HepG2 (cell line): Measurements from ENCODE around the gene FAM124A. TPM values are rescaled to one million over a fixed set of nuclear protein-coding genes. Genes with fewer than 3 reads are reported as not detected.

Experiments
- IKZF4 ChIP-seq: sonication (generic); formaldehyde crosslinking; IDR thresholded peaks from 2 replicates; pipeline ENCODE4 v1.5.1; 2020; ENCODE audit warnings: borderline replicate concordance, mild to moderate bottlenecking, low read depth, missing genetic modification reagents; ENCODE audit errors: not compliant biosample characterization
- MNT ChIP-seq: fragments of 450-650 bp; IDR thresholded peaks from 2 replicates; pipeline ENCODE4 v1.6.1; 2016
- MXD1 ChIP-seq: sonication (generic); formaldehyde crosslinking; IDR thresholded peaks from 2 replicates; pipeline ENCODE4 v1.4.0; 2020; ENCODE audit warnings: mild to moderate bottlenecking, missing genetic modification reagents
- SAFB2 ChIP-seq: sonication (generic); formaldehyde crosslinking; IDR thresholded peaks from 2 replicates; pipeline ENCODE4 v1.5.1; 2020; ENCODE audit warnings: missing genetic modification reagents, low read depth, mild to moderate bottlenecking, borderline replicate concordance
- TFDP1 ChIP-seq: IDR thresholded peaks from 2 replicates; pipeline ENCODE4 v1.6.1; 2016; ENCODE audit warnings: missing compliant biosample characterization, missing genetic modification reagents, borderline replicate concordance
- ZNF616 ChIP-seq: sonication (generic); formaldehyde crosslinking; IDR thresholded peaks from 2 replicates; pipeline ENCODE4 v1.5.0; 2020; ENCODE audit warnings: low read depth, mild to moderate bottlenecking, missing genetic modification reagents
- ZNF703 ChIP-seq: sonication (generic); formaldehyde crosslinking; IDR thresholded peaks from 2 replicates; pipeline ENCODE4 v1.5.1; 2020; ENCODE audit warnings: missing genetic modification reagents, mild to moderate bottlenecking, moderate library complexity, borderline replicate concordance
- ZNF75D ChIP-seq: sonication (generic); formaldehyde crosslinking; IDR thresholded peaks from 2 replicates; pipeline ENCODE4 v1.8.1; 2023; ENCODE audit warnings: missing genetic modification reagents, mild to moderate bottlenecking, borderline replicate concordance
- ZNF768 ChIP-seq: sonication (generic); formaldehyde crosslinking; IDR thresholded peaks from 2 replicates; pipeline ENCODE4 v1.4.0; 2020; ENCODE audit warnings: missing genetic modification reagents
- polyA plus RNA-seq, 8 experiments: library from polyadenylated mRNA; depleted of rRNA in 3 of 8; stranded (reverse) in 7 of 8; unstranded in 1 of 8; fragments of >200 nt; fragmentation: Illumina TruSeq in 4 of 8; extraction: Trizol in 4 of 8; gene quantifications; 2 replicates each; pipeline versions ENCODE4 v1.2.1 to v1.2.3, GENCODE V29; 2011 to 2016; ENCODE audit warnings: low read depth in 4 of 8, missing spikeins in 1 of 8, mixed read lengths in 1 of 8; ENCODE audit not compliant: insufficient read depth in 1 of 8
- total RNA-seq, 5 experiments: library from RNA; depleted of rRNA; stranded (reverse); fragments of >200 nt; fragmentation: Illumina TruSeq; extraction: Trizol; gene quantifications; 2 replicates each; pipeline ENCODE4 v1.2.3, GENCODE V29; 2016; ENCODE audit warnings: low read depth in 1 of 5
- TF ChIP-seq, protein P1 (sequence below): sonication (generic); formaldehyde crosslinking; IDR thresholded peaks from 2 replicates; pipeline ENCODE4 v1.5.1; 2020; ENCODE audit warnings: mild to moderate bottlenecking, missing genetic modification reagents, moderate library complexity
- TF ChIP-seq, protein P2 (sequence below): sonication (generic); formaldehyde crosslinking; IDR thresholded peaks from 2 replicates; pipeline ENCODE4 v1.9.0; 2022; ENCODE audit warnings: low read depth, missing genetic modification reagents
- TF ChIP-seq, protein P3 (sequence below): sonication (generic); formaldehyde crosslinking; IDR thresholded peaks from 2 replicates; pipeline ENCODE4 v1.5.0; 2020; ENCODE audit warnings: missing genetic modification reagents

FAM124A gene
- total and polyA plus RNA-seq, 2 of the 13 experiments (the other 11 are each of a cell fraction or from before 2014, with no cell fraction given) = not detected

- TF ChIP-seq, protein P1, sequence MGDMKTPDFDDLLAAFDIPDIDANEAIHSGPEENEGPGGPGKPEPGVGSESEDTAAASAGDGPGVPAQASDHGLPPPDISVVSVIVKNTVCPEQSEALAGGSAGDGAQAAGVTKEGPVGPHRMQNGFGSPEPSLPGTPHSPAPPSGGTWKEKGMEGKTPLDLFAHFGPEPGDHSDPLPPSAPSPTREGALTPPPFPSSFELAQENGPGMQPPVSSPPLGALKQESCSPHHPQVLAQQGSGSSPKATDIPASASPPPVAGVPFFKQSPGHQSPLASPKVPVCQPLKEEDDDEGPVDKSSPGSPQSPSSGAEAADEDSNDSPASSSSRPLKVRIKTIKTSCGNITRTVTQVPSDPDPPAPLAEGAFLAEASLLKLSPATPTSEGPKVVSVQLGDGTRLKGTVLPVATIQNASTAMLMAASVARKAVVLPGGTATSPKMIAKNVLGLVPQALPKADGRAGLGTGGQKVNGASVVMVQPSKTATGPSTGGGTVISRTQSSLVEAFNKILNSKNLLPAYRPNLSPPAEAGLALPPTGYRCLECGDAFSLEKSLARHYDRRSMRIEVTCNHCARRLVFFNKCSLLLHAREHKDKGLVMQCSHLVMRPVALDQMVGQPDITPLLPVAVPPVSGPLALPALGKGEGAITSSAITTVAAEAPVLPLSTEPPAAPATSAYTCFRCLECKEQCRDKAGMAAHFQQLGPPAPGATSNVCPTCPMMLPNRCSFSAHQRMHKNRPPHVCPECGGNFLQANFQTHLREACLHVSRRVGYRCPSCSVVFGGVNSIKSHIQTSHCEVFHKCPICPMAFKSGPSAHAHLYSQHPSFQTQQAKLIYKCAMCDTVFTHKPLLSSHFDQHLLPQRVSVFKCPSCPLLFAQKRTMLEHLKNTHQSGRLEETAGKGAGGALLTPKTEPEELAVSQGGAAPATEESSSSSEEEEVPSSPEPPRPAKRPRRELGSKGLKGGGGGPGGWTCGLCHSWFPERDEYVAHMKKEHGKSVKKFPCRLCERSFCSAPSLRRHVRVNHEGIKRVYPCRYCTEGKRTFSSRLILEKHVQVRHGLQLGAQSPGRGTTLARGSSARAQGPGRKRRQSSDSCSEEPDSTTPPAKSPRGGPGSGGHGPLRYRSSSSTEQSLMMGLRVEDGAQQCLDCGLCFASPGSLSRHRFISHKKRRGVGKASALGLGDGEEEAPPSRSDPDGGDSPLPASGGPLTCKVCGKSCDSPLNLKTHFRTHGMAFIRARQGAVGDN (CRISPR knock-in tag) = peak; percentile 56
- TF ChIP-seq IKZF4 (CRISPR knock-in tag) (no peak), ZNF616 (0 out of 2 replicates have a peak, but pooled peaks have one; percentile 27), ZNF703 (CRISPR knock-in tag) (no peak), SAFB2 (no peak), ZNF75D (CRISPR knock-in tag) (no peak), MNT (no peak), ZNF768 (peak; percentile 32; the same call in 1 of the 2 replicates), MXD1 (CRISPR knock-in tag) (no peak), TFDP1 (CRISPR knock-in tag) (peak; percentile 46; the same call in 1 of the 2 replicates)
- TF ChIP-seq, protein P2, sequence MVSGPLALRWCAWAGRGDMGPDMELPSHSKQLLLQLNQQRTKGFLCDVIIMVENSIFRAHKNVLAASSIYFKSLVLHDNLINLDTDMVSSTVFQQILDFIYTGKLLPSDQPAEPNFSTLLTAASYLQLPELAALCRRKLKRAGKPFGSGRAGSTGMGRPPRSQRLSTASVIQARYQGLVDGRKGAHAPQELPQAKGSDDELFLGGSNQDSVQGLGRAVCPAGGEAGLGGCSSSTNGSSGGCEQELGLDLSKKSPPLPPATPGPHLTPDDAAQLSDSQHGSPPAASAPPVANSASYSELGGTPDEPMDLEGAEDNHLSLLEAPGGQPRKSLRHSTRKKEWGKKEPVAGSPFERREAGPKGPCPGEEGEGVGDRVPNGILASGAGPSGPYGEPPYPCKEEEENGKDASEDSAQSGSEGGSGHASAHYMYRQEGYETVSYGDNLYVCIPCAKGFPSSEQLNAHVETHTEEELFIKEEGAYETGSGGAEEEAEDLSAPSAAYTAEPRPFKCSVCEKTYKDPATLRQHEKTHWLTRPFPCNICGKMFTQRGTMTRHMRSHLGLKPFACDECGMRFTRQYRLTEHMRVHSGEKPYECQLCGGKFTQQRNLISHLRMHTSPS (CRISPR knock-in tag) = 0 out of 2 replicates have a peak, but pooled peaks have one; percentile 23
- TF ChIP-seq, protein P3, sequence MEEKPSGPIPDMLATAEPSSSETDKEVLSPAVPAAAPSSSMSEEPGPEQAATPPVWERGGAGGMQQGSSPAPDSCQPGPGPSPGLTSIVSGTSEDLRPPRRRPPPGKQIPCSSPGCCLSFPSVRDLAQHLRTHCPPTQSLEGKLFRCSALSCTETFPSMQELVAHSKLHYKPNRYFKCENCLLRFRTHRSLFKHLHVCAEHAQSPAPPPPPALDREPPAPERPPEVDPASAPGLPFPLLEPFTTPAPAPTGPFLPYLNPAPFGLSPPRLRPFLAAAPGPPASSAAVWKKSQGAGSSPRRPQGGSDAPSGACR (CRISPR knock-in tag) = no peak
These were observed at the start of gene FAM124A (continued) for GRCh38 chr13:51222037-51222685.
